ENCODE results near the gene CTXND1. TPM values are rescaled to one million over a fixed set of nuclear protein-coding genes. Genes with fewer than 3 reads are reported as not detected.

The CTXND1 gene
- total RNA-seq, 2 experiments from 2014 or later: not detected

DNA sequence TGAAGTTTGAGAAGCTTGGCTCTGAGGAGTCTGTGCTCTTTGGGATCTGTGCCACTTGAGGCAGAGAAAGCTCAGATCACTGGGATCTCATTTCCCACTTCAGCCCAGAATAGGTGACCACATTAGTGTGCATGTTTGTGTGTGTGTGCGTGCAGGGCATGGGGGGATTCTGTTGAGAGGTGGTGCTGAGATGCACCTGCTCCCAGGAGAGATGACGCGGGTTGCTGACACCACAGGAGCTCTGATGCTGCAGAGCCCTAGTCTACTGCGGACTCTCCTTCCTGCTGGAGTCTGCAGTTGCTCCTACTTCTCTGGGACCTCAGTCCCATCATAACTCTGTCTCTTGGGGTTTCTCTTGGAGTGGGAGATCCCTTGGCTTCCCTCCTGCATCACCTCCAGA is 14.7 kb upstream of the CTXND1 start:
- Histone ChIP-seq H3K9me2 (ENCODE audit: insufficient read depth, low read length) (no peaks in the 10 kb centered on the region), H3K4me2 (ENCODE audit: low read length) (no peak overlapping the region), H3K9me3 (ENCODE audit: low read length) (no peaks in the 10 kb centered on the region), H3K36me3 (ENCODE audit: insufficient read depth, low read length) (no peaks in the 10 kb centered on the region), H4K20me1 (ENCODE audit: insufficient read depth, low read length) (no peaks in the 10 kb centered on the region), H3K4me1 (ENCODE audit: insufficient read depth, low read length, poor library complexity, severe bottlenecking) (no peaks in the 10 kb centered on the region), H3K4me3 (ENCODE audit: low read depth, low read length, poor library complexity, severe bottlenecking) (no peak overlapping the region), H3K27ac (ENCODE audit: low read depth, low read length, poor library complexity, severe bottlenecking) (no peak overlapping the region), H2AFZ (ENCODE audit: low read length) (no peak overlapping the region), H3K79me2 (ENCODE audit: insufficient read depth, low read depth, low read length) (no peaks in the 10 kb centered on the region)
- no TSS peak for BruUV-seq (replicated peaks)
- POLR2A ChIA-PET: no interaction called here
- DNase-seq (ENCODE audit: low spot score): no peak
- intact Hi-C loops (cut with micrococcal nuclease; ENCODE audit: unreplicated experiment): no loop called here
- CTCF ChIA-PET (ENCODE audit: unreplicated experiment): no interaction called here
- no peak for TF ChIP-seq EZH2phosphoT487 (IDR thresholded peaks at IDR 0.05; ENCODE audit: borderline replicate concordance, low read depth, low read length)
- no peak for TF ChIP-seq CTCF (conservative IDR thresholded peaks at IDR 0.05; ENCODE audit: low read length)

- no peaks in the 10 kb centered on the region for H3K9me2 ChIP-seq (ENCODE audit: insufficient read depth, low read length)
- TF ChIP-seq EZH2phosphoT487 (IDR thresholded peaks at IDR 0.05; ENCODE audit: borderline replicate concordance, low read depth, low read length) (no peak), CTCF (conservative IDR thresholded peaks at IDR 0.05; ENCODE audit: low read length) (no peak)
- H3K4me2 ChIP-seq (ENCODE audit: low read length): no peak overlapping the region
- no peaks in the 10 kb centered on the region for H4K20me1 ChIP-seq (ENCODE audit: insufficient read depth, low read length)
- BruUV-seq (replicated peaks): no TSS peak
- no peak for DNase-seq (ENCODE audit: low spot score)
- POLR2A ChIA-PET: interaction anchor here (0.6 kb wide), 1 partner anchor 547 kb away, joined by 7 read pairs; no protein-coding TSS in a partner anchor
- no peak overlapping the region for H3K27ac ChIP-seq (ENCODE audit: low read depth, low read length, poor library complexity, severe bottlenecking)
- intact Hi-C loops (cut with micrococcal nuclease; ENCODE audit: unreplicated experiment): no loop called here
- no peaks in the 10 kb centered on the region for H3K9me3 ChIP-seq (ENCODE audit: low read length)
- no peaks in the 10 kb centered on the region for H3K79me2 ChIP-seq (ENCODE audit: insufficient read depth, low read depth, low read length)
- no peak overlapping the region for H3K4me3 ChIP-seq (ENCODE audit: low read depth, low read length, poor library complexity, severe bottlenecking)
- no peaks in the 10 kb centered on the region for H3K4me1 ChIP-seq (ENCODE audit: insufficient read depth, low read length, poor library complexity, severe bottlenecking)
- CTCF ChIA-PET (ENCODE audit: unreplicated experiment): no interaction called here
- H3K36me3 ChIP-seq (ENCODE audit: insufficient read depth, low read length): no peaks in the 10 kb centered on the region
- H2AFZ ChIP-seq (ENCODE audit: low read length): no peak overlapping the region
These were observed 14.1 kb upstream of the CTXND1 start for GRCh38 chr15:80266113-80266512.

DNA sequence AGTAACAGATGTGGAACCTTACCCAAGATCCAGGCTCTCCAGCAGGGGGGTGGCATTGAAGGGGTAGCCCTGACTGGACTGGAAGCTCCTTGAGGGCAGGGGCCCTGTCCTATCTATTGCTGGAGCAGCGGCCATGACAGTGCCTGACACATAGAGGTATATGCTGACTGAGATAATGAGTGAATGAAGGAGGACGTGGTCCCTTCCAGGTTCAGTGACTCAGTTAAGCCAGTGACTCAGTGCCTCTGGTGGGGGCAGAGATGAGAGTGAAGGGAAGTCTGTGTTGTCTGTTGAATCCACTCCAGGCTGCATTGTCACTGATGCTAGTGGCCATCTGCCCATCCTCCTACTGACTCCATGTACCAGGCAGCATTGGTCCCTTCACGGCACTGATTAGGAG is 13.0 kb upstream of the CTXND1 start:
- TF ChIP-seq EZH2phosphoT487 (IDR thresholded peaks at IDR 0.05; ENCODE audit: borderline replicate concordance, low read depth, low read length): no peak
- TF ChIP-seq CTCF (conservative IDR thresholded peaks at IDR 0.05; ENCODE audit: low read length): no peak
- POLR2A ChIA-PET: no interaction called here

More for the DNA sequence above, 13.0 kb upstream of the CTXND1 start:
- CTCF ChIA-PET (ENCODE audit: unreplicated experiment): no interaction called here
- H3K79me2 ChIP-seq (ENCODE audit: insufficient read depth, low read depth, low read length): no peaks in the 10 kb centered on the region
- no peaks in the 10 kb centered on the region for H3K9me2 ChIP-seq (ENCODE audit: insufficient read depth, low read length)
- no peak for DNase-seq (ENCODE audit: low spot score)
- H4K20me1 ChIP-seq (ENCODE audit: insufficient read depth, low read length): no peaks in the 10 kb centered on the region
- BruUV-seq (replicated peaks): no TSS peak
- no peak overlapping the region for H3K4me3 ChIP-seq (ENCODE audit: low read depth, low read length, poor library complexity, severe bottlenecking)
- H3K4me1 ChIP-seq (ENCODE audit: insufficient read depth, low read length, poor library complexity, severe bottlenecking): no peaks in the 10 kb centered on the region
- no peaks in the 10 kb centered on the region for H3K36me3 ChIP-seq (ENCODE audit: insufficient read depth, low read length)
- no peak overlapping the region for H3K4me2 ChIP-seq (ENCODE audit: low read length)
- no peaks in the 10 kb centered on the region for H3K9me3 ChIP-seq (ENCODE audit: low read length)
- intact Hi-C loops (cut with micrococcal nuclease; ENCODE audit: unreplicated experiment): no loop called here
- no peak overlapping the region for H2AFZ ChIP-seq (ENCODE audit: low read length)
- H3K27ac ChIP-seq (ENCODE audit: low read depth, low read length, poor library complexity, severe bottlenecking): no peak overlapping the region

Data from OCI-LY7 (cell line).